Aorta (tissue), 5 donors: ENCODE data around the gene EFEMP2. TPM values are rescaled to one million over a fixed set of nuclear protein-coding genes. Genes with fewer than 3 reads are reported as not detected.

Experiments
- ATAC-seq: fragments of 200-7000 bp; cut with Tn5 transposase; one replicate; pipeline ENCODE4 v1.9.1; 2022; ENCODE audit warnings: moderate library complexity; ENCODE audit not compliant: low FRiP score
- DNase-seq, 2 donors: peaks; one replicate each; pipeline ENCODE4 v3.0.0-alpha.2; 2020
- H3K27ac ChIP-seq, 2 donors: one replicate each; pipeline ENCODE4 v1.5.1; 2013; ENCODE audit warnings: low read length in 2 of 2, mild to moderate bottlenecking in 2 of 2, moderate library complexity in 2 of 2, control low read depth in 1 of 2, inconsistent platforms in 1 of 2, low read depth in 1 of 2
- H3K27me3 ChIP-seq, 2 donors: one replicate each; pipeline ENCODE4 v1.6.1; 2013; ENCODE audit warnings: control low read depth in 1 of 2, low read length in 1 of 2, mild to moderate bottlenecking in 1 of 2, moderate library complexity in 1 of 2; ENCODE audit not compliant: insufficient read depth in 2 of 2, control insufficient read depth in 1 of 2
- H3K36me3 ChIP-seq, 2 donors: one replicate each; pipeline ENCODE4 v1.6.1; 2013; ENCODE audit warnings: control low read depth in 1 of 2, low read length in 1 of 2, mild to moderate bottlenecking in 1 of 2; ENCODE audit not compliant: insufficient read depth in 2 of 2, control insufficient read depth in 1 of 2
- H3K4me1 ChIP-seq, 2 donors: one replicate each; pipeline ENCODE4 v1.6.1; 2013; ENCODE audit warnings: low read length in 2 of 2, control low read depth in 1 of 2, mild to moderate bottlenecking in 1 of 2, moderate library complexity in 1 of 2; ENCODE audit not compliant: insufficient read depth in 2 of 2, control insufficient read depth in 1 of 2
- H3K4me3 ChIP-seq, 2 donors: one replicate each; pipeline ENCODE4 v1.5.1; 2013; ENCODE audit warnings: low read length in 2 of 2, control low read depth in 1 of 2, mild to moderate bottlenecking in 1 of 2
- H3K9me3 ChIP-seq: one replicate; pipeline ENCODE4 v1.6.1; 2013; ENCODE audit warnings: mild to moderate bottlenecking, low read length; ENCODE audit not compliant: control insufficient read depth
- WGBS, 2 donors: extraction: QIAGEN DNeasy Blood & Tissue Kit; methylation state at CpG; one replicate each; pipeline ENCODE4 v1.1.7; 2013; 5-methylcytosine and 5-hydroxymethylcytosine counted together
- intact Hi-C, 2 donors: fragments of 100-400 bp; cut with DNase I; formaldehyde crosslinking; loops; one replicate each; pipeline versions ENCODE4 v1.14.2 to v1.15.0; 2022
- polyA plus RNA-seq, 2 donors: library from polyadenylated mRNA; stranded (reverse); fragments of 200-250 nt; gene quantifications; one replicate each; pipeline ENCODE4 v1.2.3, GENCODE V29; 2013
- total RNA-seq, 2 donors: library from RNA; stranded (reverse); fragmentation: NEBNext Ultra II Directional; extraction: Animal tissue kit (Norgen Biotek cat#: 25700); gene quantifications; one replicate each; pipeline ENCODE4 v1.2.1, GENCODE V29; 2021
- donor health status: healthy with polysubstance abuse.
- donor health status: Bipolar disorder and iron deficiency.
- donor health status: DM: no; HTN: no; CAD: no.
- donor health status: DM: no; HTN: no; CAD: no.
- donor health status: DM: yes; HTN: yes; CAD: no.

The EFEMP2 gene
- total and polyA plus RNA-seq, 4 donors = 136 to 224 (median 162) TPM

DNA sequence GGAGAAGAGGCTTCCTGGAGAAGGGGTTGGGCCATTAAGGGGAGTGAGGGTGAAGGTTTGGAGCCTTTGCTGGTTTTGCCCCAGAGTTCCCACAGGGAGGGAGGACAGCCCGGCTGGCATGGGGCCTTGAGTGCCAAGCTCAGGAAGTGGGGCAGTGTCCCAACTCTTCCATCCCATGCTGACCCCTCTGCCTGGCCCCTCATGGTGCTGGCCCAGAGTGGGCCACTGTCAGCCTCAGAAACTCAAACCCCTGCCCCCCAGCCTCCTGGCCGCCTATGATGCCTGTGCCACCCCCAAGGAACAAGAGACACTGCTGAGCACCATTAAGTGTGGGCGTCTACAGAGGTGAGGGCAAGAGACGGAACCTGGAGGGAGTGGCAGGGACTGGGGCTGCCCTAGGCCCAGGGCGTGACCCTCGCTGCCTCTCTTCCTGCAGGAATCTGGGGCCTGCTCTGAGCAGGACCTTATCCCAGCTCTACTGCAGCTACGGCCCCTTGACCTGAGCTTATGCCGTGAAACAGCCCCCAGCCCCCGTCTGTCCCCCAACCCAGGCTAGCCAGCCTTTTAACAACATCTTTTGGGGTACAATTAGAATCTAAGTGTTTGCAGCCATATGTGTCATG is 6.9 kb downstream of the EFEMP2 start:
- Histone ChIP-seq H3K9me3 (no peaks in the 10 kb centered on the region), H3K4me1 (no peaks in the 10 kb centered on the region), H3K27me3 (no peaks in the 10 kb centered on the region), H3K27ac (no peak overlapping the region), H3K4me3 (no peak overlapping the region), H3K36me3 (peaks cover 0 to 8% of the 10 kb centered on the region in 2 donors)
- peak in 1 of 2 donors; percentile 59 for DNase-seq
- no peak for ATAC-seq
- WGBS, 2 donors = 55 to 71% methylated on average over 9 of the region's 9 CpGs
- intact Hi-C loops = loop anchor here in 1 of 2 donors (5.0 kb wide), 1 partner anchor 102 kb away; no protein-coding TSS in a partner anchor

DNA sequence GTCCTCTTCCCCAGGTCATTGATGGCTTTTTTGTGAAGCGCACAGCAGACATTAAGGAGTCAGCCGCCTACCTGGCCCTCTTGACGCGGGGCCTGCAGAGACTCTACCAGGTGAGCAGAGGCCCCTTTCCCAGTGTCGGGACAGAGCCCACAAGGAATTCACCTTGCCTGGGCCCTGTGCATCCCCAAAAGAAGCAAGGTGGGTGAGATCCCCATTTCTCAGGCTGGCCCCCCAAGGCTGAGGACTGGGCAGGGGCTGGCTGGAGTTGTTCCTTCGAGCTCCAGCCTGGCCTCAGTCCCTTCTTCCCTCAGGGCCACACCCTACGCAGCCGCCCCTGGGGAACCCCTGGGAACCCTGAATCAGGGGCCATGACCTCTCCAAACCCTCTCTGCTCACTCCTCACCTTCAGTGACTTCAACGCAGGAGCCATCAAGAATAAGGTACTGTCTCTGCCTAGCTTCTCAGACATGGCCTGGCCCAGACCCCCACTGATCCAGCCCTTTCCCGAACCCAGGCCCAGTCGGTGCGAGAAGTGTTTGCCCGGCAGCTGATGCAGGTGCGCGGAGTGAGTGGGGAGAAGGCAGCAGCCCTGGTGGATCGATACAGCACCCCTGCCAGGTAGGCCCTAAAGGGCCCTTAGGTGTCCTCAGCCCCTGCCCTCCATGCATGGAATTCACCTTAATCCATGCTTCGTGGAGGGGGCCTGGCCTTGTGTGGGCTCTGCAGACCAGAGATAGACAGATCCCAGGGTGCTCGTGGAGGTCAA is 7.7 kb downstream of the EFEMP2 start:
- Histone ChIP-seq H3K9me3 (no peaks in the 10 kb centered on the region), H3K27ac (no peak overlapping the region)

DNA sequence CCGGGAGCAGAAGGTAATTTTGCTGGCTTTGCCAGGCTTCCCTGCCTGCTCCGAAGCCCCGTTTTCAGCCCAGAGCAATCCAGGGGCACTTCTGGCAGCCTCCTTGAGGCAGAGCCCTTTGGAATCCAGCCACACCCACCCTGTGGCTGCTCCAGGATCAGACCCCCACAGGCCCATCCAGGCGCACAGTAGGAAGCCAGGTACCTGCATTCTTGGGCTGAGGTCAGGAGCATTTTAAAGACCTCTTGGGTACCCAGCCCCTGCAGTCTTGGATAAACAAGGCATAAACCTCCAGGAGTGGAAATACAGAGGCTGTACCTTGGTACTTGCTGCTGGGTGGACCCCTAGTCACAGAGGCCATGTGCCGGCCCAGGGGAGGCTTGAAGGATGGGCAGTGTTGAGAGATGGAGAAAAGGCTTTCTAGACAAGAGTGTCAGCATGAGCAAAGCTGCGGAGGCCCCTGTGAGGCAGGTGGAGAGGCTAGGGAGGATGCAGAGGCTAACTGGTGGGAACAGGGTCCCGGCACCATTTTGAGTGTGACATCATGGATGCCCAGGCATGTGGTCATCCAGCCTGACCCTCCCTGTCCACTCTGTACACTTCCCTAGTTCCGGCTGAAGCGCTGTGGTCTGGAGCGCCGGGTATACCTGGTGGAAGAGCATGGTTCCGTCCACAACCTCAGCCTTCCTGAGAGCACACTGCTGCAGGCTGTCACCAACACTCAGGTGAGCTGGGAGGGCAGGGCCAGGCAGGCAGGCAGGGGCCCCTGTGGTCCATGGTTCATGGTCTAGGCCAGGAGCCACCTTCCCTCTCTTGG is 8.5 kb downstream of the EFEMP2 start:
- Histone ChIP-seq H3K27me3 (no peaks in the 10 kb centered on the region), H3K27ac (no peak overlapping the region), H3K9me3 (no peaks in the 10 kb centered on the region), H3K36me3 (peaks cover 0 to 8% of the 10 kb centered on the region in 2 donors), H3K4me1 (no peaks in the 10 kb centered on the region), H3K4me3 (no peak overlapping the region)
- ATAC-seq (no peak), DNase-seq (peak in 1 of 2 donors; percentile 68)
- intact Hi-C loops = no loop called here
- WGBS, 2 donors = 75 to 80% methylated on average over 12 of the region's 12 CpGs

More for the DNA sequence above, 7.7 kb downstream of the EFEMP2 start:
- ATAC-seq = no peak
- peak in 1 of 2 donors; percentile 46 for DNase-seq
- 70 to 73% methylated on average over 18 of the region's 18 CpGs for WGBS, 2 donors
- H3K4me3 ChIP-seq = no peak overlapping the region
- peaks cover 0 to 8% of the 10 kb centered on the region in 2 donors for H3K36me3 ChIP-seq
- intact Hi-C loops = loop anchor here in 1 of 2 donors (5.0 kb wide), 1 partner anchor 102 kb away; no protein-coding TSS in a partner anchor
- H3K4me1 ChIP-seq = no peaks in the 10 kb centered on the region
- no peaks in the 10 kb centered on the region for H3K27me3 ChIP-seq

DNA sequence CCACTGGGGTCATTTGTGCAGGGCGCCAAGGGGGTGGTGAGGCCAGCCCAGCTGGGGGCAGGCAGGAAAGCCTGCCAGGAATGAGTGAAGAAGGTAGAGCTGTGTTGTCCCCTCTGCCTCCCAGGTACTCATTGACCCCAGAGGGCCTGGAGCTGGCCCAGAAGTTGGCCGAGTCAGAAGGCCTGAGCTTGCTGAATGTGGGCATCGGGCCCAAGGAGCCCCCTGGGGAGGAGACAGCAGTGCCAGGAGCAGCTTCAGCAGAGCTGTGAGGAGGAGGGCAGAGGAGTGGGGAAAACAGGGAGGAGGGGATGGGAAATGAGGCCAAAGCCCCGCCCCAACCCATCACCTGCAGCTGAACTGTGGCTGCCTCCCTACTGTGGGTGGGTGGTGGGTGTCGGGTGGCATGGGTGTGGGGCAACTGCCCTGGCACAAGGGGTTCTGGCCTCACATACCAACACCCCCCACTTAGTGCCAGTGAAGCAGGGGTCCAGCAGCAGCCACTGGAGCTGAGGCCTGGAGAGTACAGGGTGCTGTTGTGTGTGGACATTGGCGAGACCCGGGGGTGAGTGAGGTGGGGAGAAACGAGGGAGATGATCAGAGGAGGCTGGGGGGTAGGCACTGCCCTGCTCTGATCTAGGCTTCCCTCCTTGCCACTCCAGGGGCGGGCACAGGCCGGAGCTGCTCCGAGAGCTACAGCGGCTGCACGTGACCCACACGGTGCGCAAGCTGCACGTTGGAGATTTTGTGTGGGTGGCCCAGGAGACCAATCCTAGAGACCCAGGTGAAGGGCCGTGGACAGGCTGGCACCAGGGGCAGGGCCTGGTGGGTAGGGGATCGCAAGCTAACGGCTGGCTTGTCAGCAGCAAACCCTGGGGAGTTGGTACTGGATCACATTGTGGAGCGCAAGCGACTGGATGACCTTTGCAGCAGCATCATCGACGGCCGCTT is 9.4 kb downstream of the EFEMP2 start:
- WGBS, 2 donors = 76% methylated on average over 24 of the region's 24 CpGs
- no peak overlapping the region for H3K4me3 ChIP-seq
- H3K27me3 ChIP-seq = no peaks in the 10 kb centered on the region
- no peaks in the 10 kb centered on the region for H3K4me1 ChIP-seq
- peaks cover 0 to 8% of the 10 kb centered on the region in 2 donors for H3K36me3 ChIP-seq
- no peaks in the 10 kb centered on the region for H3K9me3 ChIP-seq
- intact Hi-C loops = no loop called here
- no peak overlapping the region for H3K27ac ChIP-seq
- DNase-seq (peak; percentile 50 to 67), ATAC-seq (no peak)

DNA sequence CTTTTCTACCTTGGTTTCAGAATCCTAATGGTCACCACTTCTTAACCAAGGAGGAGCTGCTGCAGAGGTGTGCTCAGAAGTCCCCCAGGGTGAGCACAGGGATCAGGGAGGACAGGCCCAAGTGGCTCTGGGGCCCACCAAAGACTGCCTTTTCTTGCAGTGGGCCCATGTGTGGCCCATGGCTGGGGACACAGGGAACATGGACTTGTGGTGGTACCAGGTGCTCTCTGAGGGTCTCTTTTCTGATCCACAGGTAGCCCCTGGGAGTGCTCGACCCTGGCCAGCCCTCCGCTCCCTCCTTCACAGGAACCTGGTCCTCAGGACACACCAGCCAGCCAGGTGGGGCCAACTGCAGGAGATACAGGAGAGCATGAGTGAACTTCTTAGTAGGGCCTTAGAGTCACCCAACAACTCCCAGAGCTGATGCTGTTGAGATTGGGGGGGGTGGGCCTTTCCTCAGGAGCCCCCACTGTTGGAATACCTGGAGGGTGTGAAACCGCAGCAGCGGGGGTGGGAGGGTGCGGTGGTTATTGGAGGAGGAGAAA is 10.3 kb downstream of the EFEMP2 start:
- Histone ChIP-seq H3K9me3 (no peaks in the 10 kb centered on the region), H3K4me1 (no peaks in the 10 kb centered on the region), H3K4me3 (no peak overlapping the region), H3K27me3 (no peaks in the 10 kb centered on the region), H3K27ac (no peak overlapping the region), H3K36me3 (peaks cover 0 to 8% of the 10 kb centered on the region in 2 donors)
- peak; percentile 34 to 55 for DNase-seq
- intact Hi-C loops = no loop called here
- no peak for ATAC-seq
- 72 to 90% methylated on average over 4 to 5 of the region's 5 CpGs for WGBS, 2 donors

DNA sequence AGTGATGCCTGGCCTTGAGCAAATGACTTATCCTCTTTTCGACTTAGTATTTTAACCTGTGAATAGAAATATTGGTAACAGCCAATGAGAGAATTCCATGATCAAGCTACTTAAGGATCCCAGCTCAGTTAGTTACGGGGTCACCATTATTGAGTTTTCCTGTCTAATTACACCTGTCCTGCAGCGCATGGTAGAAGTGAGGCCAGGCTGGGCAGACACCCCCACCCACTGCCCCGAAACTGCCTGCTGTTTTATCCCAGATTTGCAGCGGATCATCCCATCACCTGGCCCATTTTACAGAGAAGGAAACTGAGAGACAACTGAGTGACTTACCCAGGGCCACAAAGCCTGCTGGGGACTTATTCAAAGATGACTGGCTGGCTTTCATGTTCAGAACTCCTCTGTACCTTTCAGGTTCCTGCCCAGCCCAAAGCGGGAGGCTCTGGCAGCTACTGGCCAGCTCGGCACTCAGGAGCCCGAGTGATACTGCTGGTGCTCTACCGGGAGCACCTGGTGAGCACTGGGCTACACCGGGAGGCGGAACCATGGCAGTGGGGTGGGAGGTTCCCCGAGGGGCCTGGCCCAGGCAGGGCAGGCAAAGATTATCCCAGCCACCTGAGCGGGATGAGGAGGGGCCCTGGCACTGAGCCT is 10.9 kb downstream of the EFEMP2 start:
- Histone ChIP-seq H3K4me3 (peak overlapping the region in 1 of 2 donors; percentile 64), H3K9me3 (no peaks in the 10 kb centered on the region), H3K4me1 (no peaks in the 10 kb centered on the region), H3K27ac (no peak overlapping the region), H3K27me3 (no peaks in the 10 kb centered on the region), H3K36me3 (peaks cover 0 to 8% of the 10 kb centered on the region in 2 donors)
- intact Hi-C loops = no loop called here
- 76 to 77% methylated on average over 13 of the region's 13 CpGs for WGBS, 2 donors
- ATAC-seq (no peak), DNase-seq (peak; percentile 46 to 61)

DNA sequence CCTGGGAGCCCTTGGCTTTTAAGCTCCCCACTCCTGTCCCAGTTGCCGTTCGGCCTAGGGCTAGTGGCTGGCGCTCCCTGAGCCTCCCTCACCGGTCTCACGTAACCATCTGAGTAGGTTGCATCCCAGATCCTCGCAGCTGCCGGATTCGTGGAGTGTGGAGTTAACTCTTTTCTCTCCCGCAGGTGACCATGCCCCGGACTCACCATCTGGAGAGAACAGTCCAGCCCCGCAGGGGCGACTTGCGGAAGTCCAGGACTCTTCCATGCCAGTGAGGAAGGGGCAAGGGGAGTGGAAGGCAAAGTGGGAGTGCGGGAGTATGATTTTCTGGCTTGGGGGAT is 11.5 kb downstream of the EFEMP2 start:
- Histone ChIP-seq H3K9me3 (no peaks in the 10 kb centered on the region), H3K36me3 (peaks cover 0 to 8% of the 10 kb centered on the region in 2 donors), H3K4me1 (no peaks in the 10 kb centered on the region), H3K4me3 (peak overlapping the region; percentile 16 to 64), H3K27me3 (no peaks in the 10 kb centered on the region), H3K27ac (peak overlapping the region; percentile 59 to 97)
- WGBS, 2 donors = 1 to 3% methylated on average over 14 of the region's 14 CpGs
- ATAC-seq (no peak), DNase-seq (peak; percentile 53 to 79)
- intact Hi-C loops = no loop called here
